ENCODE measurements around the gene SLC38A10.

The SLC38A10 gene

GRCh38 chr17:81324177-81324850, 29.2 kb upstream of the SLC38A10 start:
- no peak for DNase-seq (ENCODE audit: low read depth)
- TF ChIP-seq CTCF (conservative IDR thresholded peaks at IDR 0.05; ENCODE audit: low read length): no peak
- no peak overlapping the region for H3K4me3 ChIP-seq (ENCODE audit: low read length)

- no peak for TF ChIP-seq CTCF (conservative IDR thresholded peaks at IDR 0.05; ENCODE audit: low read length)
- no peak overlapping the region for H3K4me3 ChIP-seq (ENCODE audit: low read length)
- DNase-seq (ENCODE audit: low read depth): peak; percentile 74
Measured at GRCh38 chr17:81323411-81323868, 28.3 kb upstream of the SLC38A10 start.

- no peak for TF ChIP-seq CTCF (conservative IDR thresholded peaks at IDR 0.05; ENCODE audit: low read length)
- no peak for DNase-seq (ENCODE audit: low read depth)
- H3K4me3 ChIP-seq (ENCODE audit: low read length): no peak overlapping the region
Measured at GRCh38 chr17:81323083-81323369, 27.9 kb upstream of the SLC38A10 start.

GRCh38 chr17:81322271-81323082, 27.4 kb upstream of the SLC38A10 start:
- peak; percentile 34 for TF ChIP-seq CTCF (conservative IDR thresholded peaks at IDR 0.05; ENCODE audit: low read length)
- DNase-seq (ENCODE audit: low read depth): peak; percentile 17

GRCh38 chr17:81317961-81318605, 23.0 kb upstream of the SLC38A10 start:
- DNase-seq (ENCODE audit: low read depth): no peak
- H3K4me3 ChIP-seq (ENCODE audit: low read length): no peak overlapping the region
- no peak for TF ChIP-seq CTCF (conservative IDR thresholded peaks at IDR 0.05; ENCODE audit: low read length)

More at GRCh38 chr17:81322271-81323082, 27.4 kb upstream of the SLC38A10 start:
- no peak overlapping the region for H3K4me3 ChIP-seq (ENCODE audit: low read length)

GRCh38 chr17:81317530-81317821, 22.4 kb upstream of the SLC38A10 start:
- TF ChIP-seq CTCF (conservative IDR thresholded peaks at IDR 0.05; ENCODE audit: low read length): no peak

More at GRCh38 chr17:81317530-81317821, 22.4 kb upstream of the SLC38A10 start:
- no peak overlapping the region for H3K4me3 ChIP-seq (ENCODE audit: low read length)
- DNase-seq (ENCODE audit: low read depth): no peak

All from AG10803 (cell line).